Neural progenitor cell (in vitro differentiated cells): ENCODE results near the gene COASY. TPM values are rescaled to one million over a fixed set of nuclear protein-coding genes. Genes with fewer than 3 reads are reported as not detected.
"Not testable (repeated sequence)": the region's sequence is repeated elsewhere in the genome, so short reads cannot be mapped to it uniquely, and the experiment has no call there.

Source experiments
- DNase-seq: peaks from one replicate; pipeline ENCODE4 v3.0.0-alpha.2; 2016; ENCODE audit warnings: low spot score
- H2AFZ ChIP-seq: fragments of 200-600 bp; sonication (generic); replicated peaks from 2 replicates; pipeline ENCODE4 v1.6.1; 2016; ENCODE audit warnings: antibody characterized with exemption
- H3F3A ChIP-seq: fragments of 200-600 bp; sonication (generic); 2 replicates; pipeline ENCODE4 v1.6.1; 2016; ENCODE audit warnings: antibody characterized with exemption, low read depth
- H3K27ac ChIP-seq: fragments of 200-600 bp; sonication (generic); 2 replicates; pipeline ENCODE4 v1.5.1; 2016; ENCODE audit warnings: mild to moderate bottlenecking
- H3K27me3 ChIP-seq: fragments of 200-600 bp; sonication (generic); 2 replicates; pipeline ENCODE4 v1.6.1; 2016; ENCODE audit warnings: mild to moderate bottlenecking, moderate library complexity
- H3K36me3 ChIP-seq: fragments of 200-600 bp; sonication (generic); 2 replicates; pipeline ENCODE4 v1.5.1; 2016
- H3K4me1 ChIP-seq: fragments of 200-600 bp; sonication (generic); 2 replicates; pipeline ENCODE4 v1.6.1; 2016; ENCODE audit warnings: mixed run types
- H3K4me2 ChIP-seq: fragments of 200-600 bp; sonication (generic); 2 replicates; pipeline ENCODE4 v1.6.1; 2016
- H3K4me3 ChIP-seq: fragments of 200-600 bp; sonication (generic); 2 replicates; pipeline ENCODE4 v1.5.1; 2016
- H3K79me2 ChIP-seq: fragments of 200-600 bp; sonication (generic); 2 replicates; pipeline ENCODE4 v1.6.1; 2016; ENCODE audit warnings: low read depth
- H3K9ac ChIP-seq: fragments of 200-600 bp; sonication (generic); 2 replicates; pipeline ENCODE4 v1.6.1; 2016
- H3K9me3 ChIP-seq: fragments of 200-600 bp; sonication (generic); 2 replicates; pipeline ENCODE4 v1.5.1; 2016; ENCODE audit warnings: low read depth
- H4K20me1 ChIP-seq: fragments of 200-600 bp; sonication (generic); 2 replicates; pipeline ENCODE4 v1.6.1; 2016; ENCODE audit warnings: low read depth
- H3K27ac Mint-ChIP-seq: 3 replicates; pipeline ENCODE4 v1.8.0; 2021; ENCODE audit warnings: mixed read lengths
- H3K27me3 Mint-ChIP-seq: 2 replicates; pipeline ENCODE4 v1.8.0; 2022; ENCODE audit warnings: low read depth, mild to moderate bottlenecking, inconsistent platforms, moderate library complexity, mixed read lengths; ENCODE audit not compliant: insufficient read depth
- H3K36me3 Mint-ChIP-seq: 3 replicates; pipeline ENCODE4 v1.8.0; 2021; ENCODE audit warnings: mixed read lengths
- H3K4me1 Mint-ChIP-seq: 3 replicates; pipeline ENCODE4 v1.8.0; 2021; ENCODE audit warnings: mixed read lengths
- H3K4me3 Mint-ChIP-seq: 3 replicates; pipeline ENCODE4 v1.8.0; 2021; ENCODE audit warnings: mild to moderate bottlenecking, moderate library complexity, mixed read lengths
- H3K9me3 Mint-ChIP-seq: 3 replicates; pipeline ENCODE4 v1.8.0; 2020; ENCODE audit warnings: mixed read lengths
- CTCF ChIP-seq: fragments of 200-600 bp; sonication (generic); IDR thresholded peaks from 2 replicates; pipeline ENCODE4 v1.5.1; 2017; ENCODE audit warnings: antibody characterized with exemption, mild to moderate bottlenecking
- EZH2 ChIP-seq: fragments of 200-600 bp; sonication (generic); IDR thresholded peaks from 2 replicates; pipeline ENCODE4 v1.6.1; 2017; ENCODE audit warnings: antibody characterized with exemption, mild to moderate bottlenecking, moderate library complexity
- EZH2phosphoT487 ChIP-seq: fragments of 200-600 bp; sonication (generic); IDR thresholded peaks from 2 replicates; pipeline ENCODE4 v1.6.1; 2017; ENCODE audit warnings: antibody characterized with exemption
- total RNA-seq: library from RNA; depleted of rRNA; stranded (reverse); fragments of >200 nt; gene quantifications from 2 replicates; pipeline ENCODE4 v1.2.3, GENCODE V29; 2015; ENCODE audit warnings: low replicate concordance

COASY gene
- total RNA-seq, 1 donor from 2014 or later: 6.1 TPM

DNA sequence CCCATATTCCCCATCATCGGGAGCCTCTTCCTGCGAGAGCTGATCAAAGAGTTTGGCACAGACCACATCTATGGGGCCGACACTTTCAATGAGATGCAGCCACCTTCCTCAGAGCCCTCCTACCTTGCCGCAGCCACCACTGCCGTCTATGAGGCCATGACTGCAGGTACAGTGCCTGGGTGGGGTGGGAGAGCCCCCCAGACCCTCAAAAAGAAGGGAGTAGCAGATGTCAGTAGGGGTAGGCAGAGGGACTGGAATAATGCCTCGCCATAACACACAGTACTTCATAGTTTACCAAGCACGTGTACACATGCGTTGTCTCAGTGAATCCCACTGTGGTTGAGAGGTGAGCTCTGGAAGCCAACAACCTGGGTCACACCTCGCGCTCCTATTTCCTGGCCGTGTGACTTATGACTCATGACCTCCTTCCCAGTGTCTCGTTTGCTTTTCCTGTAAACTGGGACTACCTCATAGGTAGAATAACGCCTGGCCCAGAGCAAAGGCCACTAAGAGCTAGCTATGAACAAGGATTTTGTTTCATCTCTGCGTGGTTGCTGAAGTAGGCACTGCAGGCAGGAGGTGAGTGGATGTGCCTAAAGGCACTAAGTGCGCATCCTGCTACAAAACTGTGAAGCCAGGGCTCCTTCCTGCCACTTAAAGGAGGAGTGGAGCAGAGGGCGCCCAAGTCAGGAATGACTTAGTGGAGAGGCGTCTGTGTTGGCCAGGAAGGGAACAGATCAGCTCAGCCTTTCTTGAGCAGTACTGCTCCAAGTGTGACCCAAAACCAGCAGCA is 20.7 kb upstream of the COASY start:
- H4K20me1 ChIP-seq: no peaks in the 10 kb centered on the region
- no peaks in the 10 kb centered on the region for H3K27me3 Mint-ChIP-seq
- no peak for TF ChIP-seq EZH2
- no peak for TF ChIP-seq CTCF
- no peak for TF ChIP-seq EZH2phosphoT487
- peaks cover 3% of the 10 kb centered on the region for H3K4me1 ChIP-seq
- DNase-seq: no peak
- H3K4me1 Mint-ChIP-seq: peaks cover 9% of the 10 kb centered on the region
- no peak overlapping the region for H3K4me3 ChIP-seq
- H3K4me3 Mint-ChIP-seq: no peak overlapping the region
- H3K27ac ChIP-seq: no peak overlapping the region
- H3K36me3 ChIP-seq: no peaks in the 10 kb centered on the region
- H3K27me3 ChIP-seq: no peaks in the 10 kb centered on the region
- no peaks in the 10 kb centered on the region for H3K9me3 Mint-ChIP-seq
- H3K9ac ChIP-seq: no peak overlapping the region
- H3K9me3 ChIP-seq: no peaks in the 10 kb centered on the region
- H3K4me2 ChIP-seq: no peak overlapping the region
- H3K79me2 ChIP-seq: peaks cover 5% of the 10 kb centered on the region
- H2AFZ ChIP-seq: no peak overlapping the region
- no peak overlapping the region for H3K27ac Mint-ChIP-seq
- H3K36me3 Mint-ChIP-seq: peaks cover 5% of the 10 kb centered on the region
- H3F3A ChIP-seq: no peaks in the 10 kb centered on the region

- Histone ChIP-seq H2AFZ (no peak overlapping the region), H3K4me1 (no peaks in the 10 kb centered on the region), H3K36me3 (no peaks in the 10 kb centered on the region), H3F3A (peaks cover 7% of the 10 kb centered on the region), H3K9me3 (no peaks in the 10 kb centered on the region), H3K79me2 (no peaks in the 10 kb centered on the region), H3K9ac (no peak overlapping the region), H3K27ac (no peak overlapping the region), H3K4me3 (no peak overlapping the region), H3K4me2 (no peak overlapping the region), H4K20me1 (peaks cover 5% of the 10 kb centered on the region), H3K27me3 (no peaks in the 10 kb centered on the region)
- H3K27ac Mint-ChIP-seq: no peak overlapping the region
- H3K27me3 Mint-ChIP-seq: peaks cover 5% of the 10 kb centered on the region
- TF ChIP-seq CTCF: no peak
- TF ChIP-seq EZH2: no peak
- no peak for TF ChIP-seq EZH2phosphoT487
- no peak overlapping the region for H3K4me3 Mint-ChIP-seq
- H3K36me3 Mint-ChIP-seq: peaks cover 5% of the 10 kb centered on the region
- peaks cover 2% of the 10 kb centered on the region for H3K4me1 Mint-ChIP-seq
- DNase-seq: no peak
- H3K9me3 Mint-ChIP-seq: no peaks in the 10 kb centered on the region
These were observed 18.5 kb upstream of the COASY start for GRCh38 chr17:42543190-42544079.

GRCh38 chr17:42544874-42545283 is 17.1 kb upstream of the COASY start:
- Mint-ChIP-seq H3K27ac (no peak overlapping the region), H3K9me3 (no peaks in the 10 kb centered on the region), H3K4me3 (no peak overlapping the region), H3K36me3 (peaks cover 5% of the 10 kb centered on the region), H3K4me1 (peaks cover 10% of the 10 kb centered on the region), H3K27me3 (peaks cover 5% of the 10 kb centered on the region)
- TF ChIP-seq CTCF: no peak
- no peak for TF ChIP-seq EZH2
- TF ChIP-seq EZH2phosphoT487: no peak
- H3K27me3 ChIP-seq: no peaks in the 10 kb centered on the region
- no peak overlapping the region for H3K27ac ChIP-seq
- H3K4me2 ChIP-seq: no peak overlapping the region
- H3K9me3 ChIP-seq: no peaks in the 10 kb centered on the region
- no peaks in the 10 kb centered on the region for H3K79me2 ChIP-seq
- H3K4me3 ChIP-seq: no peak overlapping the region
- H4K20me1 ChIP-seq: peaks cover 5% of the 10 kb centered on the region
- H3F3A ChIP-seq: peaks cover 16% of the 10 kb centered on the region
- no peaks in the 10 kb centered on the region for H3K36me3 ChIP-seq
- H3K9ac ChIP-seq: no peak overlapping the region
- DNase-seq: no peak
- peaks cover 6% of the 10 kb centered on the region for H3K4me1 ChIP-seq
- no peak overlapping the region for H2AFZ ChIP-seq

- H3K9me3 Mint-ChIP-seq, H3K4me2 ChIP-seq, DNase-seq, H4K20me1 ChIP-seq, H3K27ac Mint-ChIP-seq, H3K9ac ChIP-seq, H2AFZ ChIP-seq, H3K79me2 ChIP-seq, H3K27me3 Mint-ChIP-seq, H3K27me3 ChIP-seq, H3K4me3 Mint-ChIP-seq, H3K27ac ChIP-seq, H3K4me3 ChIP-seq, H3K36me3 Mint-ChIP-seq, H3K4me1 ChIP-seq, H3K9me3 ChIP-seq, H3K36me3 ChIP-seq: not testable (repeated sequence)
- H3K4me1 Mint-ChIP-seq: peaks cover 13% of the 10 kb centered on the region
- H3F3A ChIP-seq: peaks cover 16% of the 10 kb centered on the region
These were observed 16.0 kb upstream of the COASY start for GRCh38 chr17:42545755-42546505.
